DOHH2 (cell line): Measurements from ENCODE around the gene KAT6B.
"Not testable (repeated sequence)": the region's sequence is repeated elsewhere in the genome, so short reads cannot be mapped to it uniquely, and the experiment has no call there.

Experiments used
- H3F3A ChIP-seq: fragments of 200-600 bp; sonication (generic), shearing (Covaris generic); 2 replicates; pipeline ENCODE4 v1.6.0; 2016; ENCODE audit warnings: antibody characterized with exemption, mild to moderate bottlenecking; ENCODE audit not compliant: control insufficient read depth, insufficient read depth
- H3K27ac ChIP-seq: fragments of 200-600 bp; sonication (generic); 2 replicates; pipeline ENCODE4 v1.5.1; 2014; ENCODE audit warnings: low read depth, mild to moderate bottlenecking, low read length, moderate library complexity
- H3K27me3 ChIP-seq: fragments of 200-600 bp; sonication (generic); 2 replicates; pipeline ENCODE4 v1.6.1; 2014; ENCODE audit warnings: mild to moderate bottlenecking, low read length, mixed read lengths; ENCODE audit not compliant: control insufficient read depth
- H3K36me3 ChIP-seq: fragments of 200-600 bp; sonication (generic); 2 replicates; pipeline ENCODE4 v1.6.1; 2014; ENCODE audit warnings: mild to moderate bottlenecking, low read length, moderate library complexity, mixed read lengths; ENCODE audit not compliant: control insufficient read depth
- H3K4me1 ChIP-seq: fragments of 200-600 bp; sonication (generic); 2 replicates; pipeline ENCODE4 v1.6.1; 2014; ENCODE audit warnings: mild to moderate bottlenecking, low read length, mixed read lengths; ENCODE audit not compliant: control insufficient read depth
- H3K4me2 ChIP-seq: fragments of 200-600 bp; sonication (generic); 2 replicates; pipeline ENCODE4 v1.6.0; 2014; ENCODE audit warnings: mild to moderate bottlenecking, low read length, moderate library complexity
- H3K4me3 ChIP-seq: fragments of 200-600 bp; sonication (generic); 2 replicates; pipeline ENCODE4 v1.5.1; 2014; ENCODE audit warnings: mild to moderate bottlenecking, low read length, mixed read lengths
- H3K79me2 ChIP-seq: fragments of 200-600 bp; sonication (generic); 2 replicates; pipeline ENCODE4 v1.6.1; 2014; ENCODE audit warnings: mild to moderate bottlenecking, low read length, mixed read lengths; ENCODE audit not compliant: control insufficient read depth
- H3K9me2 ChIP-seq: fragments of 200-600 bp; sonication (generic); replicated peaks from 2 replicates; pipeline ENCODE4 v1.6.1; 2014; ENCODE audit warnings: mild to moderate bottlenecking, low read length, mixed read lengths; ENCODE audit not compliant: control insufficient read depth
- H3K9me3 ChIP-seq: fragments of 200-600 bp; sonication (generic); 2 replicates; pipeline ENCODE4 v1.6.1; 2014; ENCODE audit warnings: antibody characterized with exemption, low read length, mixed read lengths; ENCODE audit not compliant: control insufficient read depth, insufficient read depth
- H4K20me1 ChIP-seq: fragments of 200-600 bp; sonication (generic); 2 replicates; pipeline ENCODE4 v1.6.0; 2014; ENCODE audit warnings: low read depth, mild to moderate bottlenecking, antibody characterized with exemption, low read length, moderate library complexity; ENCODE audit not compliant: control insufficient read depth, insufficient read depth
- EZH2phosphoT487 ChIP-seq: fragments of 200-600 bp; sonication (generic); IDR thresholded peaks from 2 replicates; pipeline ENCODE4 v1.6.1; 2017; ENCODE audit warnings: borderline replicate concordance, mild to moderate bottlenecking, antibody characterized with exemption, low read length, moderate library complexity, mixed read lengths
- TF ChIP-seq, protein P1 (sequence below): fragments of 200-600 bp; sonication (generic); IDR thresholded peaks from one replicate; pipeline ENCODE4 v1.5.1; 2014; ENCODE audit warnings: antibody characterized with exemption, mild to moderate bottlenecking, low read depth, low read length; ENCODE audit not compliant: poor library complexity, severe bottlenecking

KAT6B gene

DNA sequence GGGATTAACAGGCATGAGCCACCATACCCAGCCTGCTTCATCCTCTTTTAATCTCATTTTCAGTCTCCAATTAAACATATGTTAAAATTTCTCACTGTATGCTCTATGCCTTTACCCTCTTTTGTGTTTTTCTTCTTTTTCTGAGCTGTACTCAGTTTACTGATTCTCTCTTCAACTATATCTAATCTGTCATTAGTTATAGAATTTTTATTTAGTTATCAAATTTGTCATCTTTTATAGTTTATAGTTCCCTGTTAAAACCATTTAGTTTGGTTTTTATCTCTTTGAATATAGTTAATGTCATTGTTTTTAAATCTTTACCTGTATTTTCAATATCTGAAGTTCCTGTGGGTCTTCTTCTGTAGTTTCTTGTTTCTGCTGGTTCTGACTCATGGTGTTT is 93.3 kb downstream of the KAT6B start:
- Histone ChIP-seq H3F3A (no peaks in the 10 kb centered on the region), H3K27me3 (no peaks in the 10 kb centered on the region), H3K9me3 (no peaks in the 10 kb centered on the region), H3K4me2 (no peak overlapping the region), H3K9me2 (no peaks in the 10 kb centered on the region), H3K79me2 (peaks cover 4% of the 10 kb centered on the region; the same call in 1 of the 2 replicates), H4K20me1 (no peaks in the 10 kb centered on the region), H3K36me3 (no peaks in the 10 kb centered on the region), H3K4me1 (no peaks in the 10 kb centered on the region), H3K27ac (no peak overlapping the region), H3K4me3 (no peak overlapping the region)
- TF ChIP-seq EZH2phosphoT487: no peak
- TF ChIP-seq, protein P1, sequence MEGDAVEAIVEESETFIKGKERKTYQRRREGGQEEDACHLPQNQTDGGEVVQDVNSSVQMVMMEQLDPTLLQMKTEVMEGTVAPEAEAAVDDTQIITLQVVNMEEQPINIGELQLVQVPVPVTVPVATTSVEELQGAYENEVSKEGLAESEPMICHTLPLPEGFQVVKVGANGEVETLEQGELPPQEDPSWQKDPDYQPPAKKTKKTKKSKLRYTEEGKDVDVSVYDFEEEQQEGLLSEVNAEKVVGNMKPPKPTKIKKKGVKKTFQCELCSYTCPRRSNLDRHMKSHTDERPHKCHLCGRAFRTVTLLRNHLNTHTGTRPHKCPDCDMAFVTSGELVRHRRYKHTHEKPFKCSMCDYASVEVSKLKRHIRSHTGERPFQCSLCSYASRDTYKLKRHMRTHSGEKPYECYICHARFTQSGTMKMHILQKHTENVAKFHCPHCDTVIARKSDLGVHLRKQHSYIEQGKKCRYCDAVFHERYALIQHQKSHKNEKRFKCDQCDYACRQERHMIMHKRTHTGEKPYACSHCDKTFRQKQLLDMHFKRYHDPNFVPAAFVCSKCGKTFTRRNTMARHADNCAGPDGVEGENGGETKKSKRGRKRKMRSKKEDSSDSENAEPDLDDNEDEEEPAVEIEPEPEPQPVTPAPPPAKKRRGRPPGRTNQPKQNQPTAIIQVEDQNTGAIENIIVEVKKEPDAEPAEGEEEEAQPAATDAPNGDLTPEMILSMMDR: no peak

DNA sequence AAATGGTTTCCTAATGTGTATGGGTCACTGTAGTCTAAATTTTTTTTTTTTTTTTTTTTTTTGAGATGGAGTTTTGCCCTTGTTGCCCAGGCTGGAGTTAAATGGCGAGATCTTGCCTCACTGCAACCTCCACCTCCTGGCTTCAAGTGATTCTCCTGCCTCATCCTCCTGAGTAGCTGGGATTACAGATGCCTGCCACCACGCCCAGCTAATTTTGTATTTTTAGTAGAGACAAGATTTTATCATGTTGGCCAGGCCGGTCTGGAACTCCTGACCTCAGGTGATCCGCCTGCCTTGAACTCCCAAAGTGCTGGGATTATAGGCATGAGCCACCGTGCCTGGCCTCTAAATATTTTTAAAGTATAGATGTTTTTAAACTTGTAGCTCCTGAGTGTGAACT is 94.7 kb downstream of the KAT6B start:
- H4K20me1 ChIP-seq, H3K79me2 ChIP-seq, H3K4me3 ChIP-seq, H3K9me2 ChIP-seq, H3K4me2 ChIP-seq, H3F3A ChIP-seq, H3K27me3 ChIP-seq, H3K9me3 ChIP-seq, H3K36me3 ChIP-seq, H3K4me1 ChIP-seq, H3K27ac ChIP-seq: not testable (repeated sequence)

DNA sequence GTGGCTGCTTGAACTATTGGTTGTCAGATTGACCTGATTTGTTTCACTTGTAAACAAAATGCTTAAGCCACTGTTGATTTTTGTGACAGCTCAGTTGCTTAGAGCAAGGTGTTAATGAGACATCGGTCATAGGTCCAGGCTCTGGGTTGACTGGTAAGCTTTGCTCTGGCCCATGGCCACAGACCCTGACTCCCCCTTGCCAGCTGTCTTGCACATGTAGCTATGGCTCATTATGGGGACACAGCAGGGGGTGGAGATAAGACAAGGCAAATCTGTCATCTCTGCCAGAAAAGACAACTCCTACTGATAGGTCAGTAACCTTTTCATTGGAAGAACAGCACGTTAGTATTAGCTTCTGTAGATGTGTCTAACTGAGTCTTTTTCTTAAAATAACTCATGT is 95.3 kb downstream of the KAT6B start:
- Histone ChIP-seq H3K36me3 (no peaks in the 10 kb centered on the region), H3K27me3 (no peaks in the 10 kb centered on the region), H3K27ac (no peak overlapping the region), H3K79me2 (peaks cover 7% of the 10 kb centered on the region; the same call in 1 of the 2 replicates), H3K4me1 (no peaks in the 10 kb centered on the region), H4K20me1 (no peaks in the 10 kb centered on the region), H3K9me3 (no peaks in the 10 kb centered on the region), H3K4me3 (no peak overlapping the region), H3K9me2 (no peaks in the 10 kb centered on the region), H3K4me2 (no peak overlapping the region), H3F3A (no peaks in the 10 kb centered on the region)
- TF ChIP-seq, protein P1: no peak
- TF ChIP-seq EZH2phosphoT487: no peak

DNA sequence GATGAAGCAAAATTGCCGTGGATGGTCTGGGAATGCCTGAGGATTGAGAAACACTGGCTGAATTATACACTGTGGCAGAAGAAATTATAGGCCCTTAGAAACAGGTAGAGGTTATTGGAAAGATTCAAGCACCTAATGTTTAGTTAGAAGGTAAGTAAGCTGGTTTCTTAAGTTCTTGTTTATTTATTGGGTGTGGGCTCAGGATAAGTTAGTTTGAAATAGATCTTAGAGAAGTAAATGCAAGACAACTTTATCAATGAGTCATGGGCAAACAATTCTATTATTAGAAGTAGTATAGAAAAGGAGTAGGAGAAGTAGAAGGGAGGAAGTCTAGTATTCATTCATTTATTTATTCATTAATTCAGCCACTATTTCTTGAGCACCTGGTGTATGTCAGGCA is 96.5 kb downstream of the KAT6B start:
- Histone ChIP-seq H3K9me3 (no peaks in the 10 kb centered on the region), H3K79me2 (0 out of 2 replicates have a peak, but pooled peaks cover 3% of the 10 kb centered on the region), H3K27ac (no peak overlapping the region), H3K4me2 (no peak overlapping the region), H3K4me1 (no peaks in the 10 kb centered on the region), H4K20me1 (no peaks in the 10 kb centered on the region), H3K9me2 (no peaks in the 10 kb centered on the region), H3K4me3 (no peak overlapping the region), H3K27me3 (no peaks in the 10 kb centered on the region), H3F3A (no peaks in the 10 kb centered on the region), H3K36me3 (no peaks in the 10 kb centered on the region)
- TF ChIP-seq, protein P1: no peak
- TF ChIP-seq EZH2phosphoT487: no peak
